ENCODE results near the gene TPTE. TPM values are rescaled to one million over a fixed set of nuclear protein-coding genes. Genes with fewer than 3 reads are reported as not detected.
A peak's percentile ranks its signal among the peaks of the same experiment; 100 is the strongest.
"Not testable (repeated sequence)": the region's sequence is repeated elsewhere in the genome, so short reads cannot be mapped to it uniquely, and the experiment has no call there.

The TPTE gene
- total and polyA plus RNA-seq, 2 experiments from 2014 or later: not detected

- Histone ChIP-seq H3K27me3 (ENCODE audit: insufficient read depth) (no peaks in the 10 kb centered on the region), H3K27ac (ENCODE audit: low read depth) (no peak overlapping the region), H3K36me3 (ENCODE audit: insufficient read depth) (0 out of 2 replicates have a peak, but pooled peaks cover 9% of the 10 kb centered on the region), H3F3A (replicated peaks; ENCODE audit: low read depth) (no peaks in the 10 kb centered on the region), H3K9me2 (ENCODE audit: insufficient read depth) (no peaks in the 10 kb centered on the region), H3K4me1 (ENCODE audit: insufficient read depth) (no peaks in the 10 kb centered on the region), H2AFZ (no peak overlapping the region), H3K4me3 (peak overlapping the region; percentile 34; the same call in 1 of the 2 replicates), H3K79me2 (replicated peaks; ENCODE audit: insufficient read depth) (no peaks in the 10 kb centered on the region), H4K20me1 (replicated peaks; ENCODE audit: insufficient read depth) (no peaks in the 10 kb centered on the region), H3K4me2 (no peak overlapping the region)
- DNase-seq (ENCODE audit: low spot score) (no peak), ATAC-seq (no peak)
- Mint-ChIP-seq H3K9me3 (no peaks in the 10 kb centered on the region), H3K36me3 (ENCODE audit: low read depth) (peaks cover 3% of the 10 kb centered on the region; the same call in 2 of the 3 replicates), H3K4me1 (no peaks in the 10 kb centered on the region), H3K27ac (no peak overlapping the region), H3K4me3 (no peak overlapping the region), H3K27me3 (ENCODE audit: insufficient read depth, low read depth, poor library complexity) (no peaks in the 10 kb centered on the region)
- TF ChIP-seq REST (IDR thresholded peaks at IDR 0.05; ENCODE audit: unreplicated experiment) (no peak), JUNB (IDR thresholded peaks at IDR 0.05; ENCODE audit: unreplicated experiment) (no peak)
- TF ChIP-seq, protein P1, sequence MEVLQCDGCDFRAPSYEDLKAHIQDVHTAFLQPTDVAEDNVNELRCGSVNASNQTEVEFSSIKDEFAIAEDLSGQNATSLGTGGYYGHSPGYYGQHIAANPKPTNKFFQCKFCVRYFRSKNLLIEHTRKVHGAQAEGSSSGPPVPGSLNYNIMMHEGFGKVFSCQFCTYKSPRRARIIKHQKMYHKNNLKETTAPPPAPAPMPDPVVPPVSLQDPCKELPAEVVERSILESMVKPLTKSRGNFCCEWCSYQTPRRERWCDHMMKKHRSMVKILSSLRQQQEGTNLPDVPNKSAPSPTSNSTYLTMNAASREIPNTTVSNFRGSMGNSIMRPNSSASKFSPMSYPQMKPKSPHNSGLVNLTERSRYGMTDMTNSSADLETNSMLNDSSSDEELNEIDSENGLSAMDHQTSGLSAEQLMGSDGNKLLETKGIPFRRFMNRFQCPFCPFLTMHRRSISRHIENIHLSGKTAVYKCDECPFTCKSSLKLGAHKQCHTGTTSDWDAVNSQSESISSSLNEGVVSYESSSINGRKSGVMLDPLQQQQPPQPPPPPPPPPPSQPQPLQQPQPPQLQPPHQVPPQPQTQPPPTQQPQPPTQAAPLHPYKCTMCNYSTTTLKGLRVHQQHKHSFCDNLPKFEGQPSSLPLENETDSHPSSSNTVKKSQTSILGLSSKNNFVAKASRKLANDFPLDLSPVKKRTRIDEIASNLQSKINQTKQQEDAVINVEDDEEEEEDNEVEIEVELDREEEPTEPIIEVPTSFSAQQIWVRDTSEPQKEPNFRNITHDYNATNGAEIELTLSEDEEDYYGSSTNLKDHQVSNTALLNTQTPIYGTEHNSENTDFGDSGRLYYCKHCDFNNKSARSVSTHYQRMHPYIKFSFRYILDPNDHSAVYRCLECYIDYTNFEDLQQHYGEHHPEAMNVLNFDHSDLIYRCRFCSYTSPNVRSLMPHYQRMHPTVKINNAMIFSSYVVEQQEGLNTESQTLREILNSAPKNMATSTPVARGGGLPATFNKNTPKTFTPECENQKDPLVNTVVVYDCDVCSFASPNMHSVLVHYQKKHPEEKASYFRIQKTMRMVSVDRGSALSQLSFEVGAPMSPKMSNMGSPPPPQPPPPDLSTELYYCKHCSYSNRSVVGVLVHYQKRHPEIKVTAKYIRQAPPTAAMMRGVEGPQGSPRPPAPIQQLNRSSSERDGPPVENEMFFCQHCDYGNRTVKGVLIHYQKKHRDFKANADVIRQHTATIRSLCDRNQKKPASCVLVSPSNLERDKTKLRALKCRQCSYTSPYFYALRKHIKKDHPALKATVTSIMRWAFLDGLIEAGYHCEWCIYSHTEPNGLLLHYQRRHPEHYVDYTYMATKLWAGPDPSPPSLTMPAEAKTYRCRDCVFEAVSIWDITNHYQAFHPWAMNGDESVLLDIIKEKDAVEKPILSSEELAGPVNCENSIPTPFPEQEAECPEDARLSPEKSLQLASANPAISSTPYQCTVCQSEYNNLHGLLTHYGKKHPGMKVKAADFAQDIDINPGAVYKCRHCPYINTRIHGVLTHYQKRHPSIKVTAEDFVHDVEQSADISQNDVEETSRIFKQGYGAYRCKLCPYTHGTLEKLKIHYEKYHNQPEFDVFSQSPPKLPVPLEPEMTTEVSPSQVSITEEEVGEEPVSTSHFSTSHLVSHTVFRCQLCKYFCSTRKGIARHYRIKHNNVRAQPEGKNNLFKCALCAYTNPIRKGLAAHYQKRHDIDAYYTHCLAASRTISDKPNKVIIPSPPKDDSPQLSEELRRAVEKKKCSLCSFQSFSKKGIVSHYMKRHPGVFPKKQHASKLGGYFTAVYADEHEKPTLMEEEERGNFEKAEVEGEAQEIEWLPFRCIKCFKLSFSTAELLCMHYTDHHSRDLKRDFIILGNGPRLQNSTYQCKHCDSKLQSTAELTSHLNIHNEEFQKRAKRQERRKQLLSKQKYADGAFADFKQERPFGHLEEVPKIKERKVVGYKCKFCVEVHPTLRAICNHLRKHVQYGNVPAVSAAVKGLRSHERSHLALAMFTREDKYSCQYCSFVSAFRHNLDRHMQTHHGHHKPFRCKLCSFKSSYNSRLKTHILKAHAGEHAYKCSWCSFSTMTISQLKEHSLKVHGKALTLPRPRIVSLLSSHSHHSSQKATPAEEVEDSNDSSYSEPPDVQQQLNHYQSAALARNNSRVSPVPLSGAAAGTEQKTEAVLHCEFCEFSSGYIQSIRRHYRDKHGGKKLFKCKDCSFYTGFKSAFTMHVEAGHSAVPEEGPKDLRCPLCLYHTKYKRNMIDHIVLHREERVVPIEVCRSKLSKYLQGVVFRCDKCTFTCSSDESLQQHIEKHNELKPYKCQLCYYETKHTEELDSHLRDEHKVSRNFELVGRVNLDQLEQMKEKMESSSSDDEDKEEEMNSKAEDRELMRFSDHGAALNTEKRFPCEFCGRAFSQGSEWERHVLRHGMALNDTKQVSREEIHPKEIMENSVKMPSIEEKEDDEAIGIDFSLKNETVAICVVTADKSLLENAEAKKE (CRISPR knock-in tag; IDR thresholded peaks at IDR 0.05): no peak
Observed at GRCh38 chr21:10627316-10627863, 106.0 kb downstream of the TPTE start.

GRCh38 chr21:10629239-10629638, 107.9 kb downstream of the TPTE start:
- not testable (repeated sequence) for H3K36me3 Mint-ChIP-seq (ENCODE audit: low read depth); ATAC-seq; H2AFZ ChIP-seq; DNase-seq (ENCODE audit: low spot score); H4K20me1 ChIP-seq (replicated peaks; ENCODE audit: insufficient read depth); H3K27me3 ChIP-seq (ENCODE audit: insufficient read depth); H3K79me2 ChIP-seq (replicated peaks; ENCODE audit: insufficient read depth); H3K4me1 Mint-ChIP-seq; H3K9me3 Mint-ChIP-seq; H3K9me2 ChIP-seq (ENCODE audit: insufficient read depth); H3K27ac ChIP-seq (ENCODE audit: low read depth); H3K4me2 ChIP-seq; H3K27me3 Mint-ChIP-seq (ENCODE audit: insufficient read depth, low read depth, poor library complexity); H3K4me3 ChIP-seq; H3F3A ChIP-seq (replicated peaks; ENCODE audit: low read depth); H3K4me3 Mint-ChIP-seq; H3K4me1 ChIP-seq (ENCODE audit: insufficient read depth); H3K27ac Mint-ChIP-seq
- peaks cover 12% of the 10 kb centered on the region for H3K36me3 ChIP-seq (ENCODE audit: insufficient read depth)

GRCh38 chr21:10630829-10631228, 109.4 kb downstream of the TPTE start:
- H3K9me2 ChIP-seq (ENCODE audit: insufficient read depth); H3K4me3 ChIP-seq; H3K4me2 ChIP-seq; H3F3A ChIP-seq (replicated peaks; ENCODE audit: low read depth); H3K4me1 ChIP-seq (ENCODE audit: insufficient read depth); H3K36me3 Mint-ChIP-seq (ENCODE audit: low read depth); H3K27me3 ChIP-seq (ENCODE audit: insufficient read depth); ATAC-seq; H3K27ac ChIP-seq (ENCODE audit: low read depth); H4K20me1 ChIP-seq (replicated peaks; ENCODE audit: insufficient read depth); H3K9me3 Mint-ChIP-seq; H3K27ac Mint-ChIP-seq; H3K4me3 Mint-ChIP-seq; H3K4me1 Mint-ChIP-seq; H3K27me3 Mint-ChIP-seq (ENCODE audit: insufficient read depth, low read depth, poor library complexity); H2AFZ ChIP-seq; DNase-seq (ENCODE audit: low spot score); H3K79me2 ChIP-seq (replicated peaks; ENCODE audit: insufficient read depth): not testable (repeated sequence)
- H3K36me3 ChIP-seq (ENCODE audit: insufficient read depth): peaks cover 10% of the 10 kb centered on the region
